ENCODE measurements around the gene C17orf67. TPM values are rescaled to one million over a fixed set of nuclear protein-coding genes. Genes with fewer than 3 reads are reported as not detected.

Gene C17orf67
- total and polyA plus RNA-seq, 2 of the 13 experiments (the other 11 are each of a cell fraction or from before 2014, with no cell fraction given) = 0.41 to 0.86 TPM

DNA sequence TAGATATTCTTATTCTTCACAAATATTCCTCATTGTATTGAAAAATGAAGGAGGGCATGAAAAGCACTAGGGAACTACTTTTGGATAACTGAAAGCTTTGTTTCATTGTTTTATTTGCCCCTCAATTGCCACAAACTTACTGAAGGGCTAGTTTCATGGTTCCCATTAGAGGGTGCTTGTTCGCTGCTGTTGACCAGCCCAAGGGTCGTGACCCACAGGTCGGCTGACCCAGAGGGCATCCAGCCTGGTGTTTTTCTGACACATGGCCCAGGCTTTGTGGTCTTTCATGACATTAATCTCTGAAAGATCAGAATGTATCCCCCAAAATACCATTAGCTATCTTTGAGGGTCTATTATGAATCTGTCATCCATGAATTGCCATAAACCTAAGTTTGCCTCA is 30.3 kb upstream of the C17orf67 start (continued):
- TF ChIP-seq, protein P1, sequence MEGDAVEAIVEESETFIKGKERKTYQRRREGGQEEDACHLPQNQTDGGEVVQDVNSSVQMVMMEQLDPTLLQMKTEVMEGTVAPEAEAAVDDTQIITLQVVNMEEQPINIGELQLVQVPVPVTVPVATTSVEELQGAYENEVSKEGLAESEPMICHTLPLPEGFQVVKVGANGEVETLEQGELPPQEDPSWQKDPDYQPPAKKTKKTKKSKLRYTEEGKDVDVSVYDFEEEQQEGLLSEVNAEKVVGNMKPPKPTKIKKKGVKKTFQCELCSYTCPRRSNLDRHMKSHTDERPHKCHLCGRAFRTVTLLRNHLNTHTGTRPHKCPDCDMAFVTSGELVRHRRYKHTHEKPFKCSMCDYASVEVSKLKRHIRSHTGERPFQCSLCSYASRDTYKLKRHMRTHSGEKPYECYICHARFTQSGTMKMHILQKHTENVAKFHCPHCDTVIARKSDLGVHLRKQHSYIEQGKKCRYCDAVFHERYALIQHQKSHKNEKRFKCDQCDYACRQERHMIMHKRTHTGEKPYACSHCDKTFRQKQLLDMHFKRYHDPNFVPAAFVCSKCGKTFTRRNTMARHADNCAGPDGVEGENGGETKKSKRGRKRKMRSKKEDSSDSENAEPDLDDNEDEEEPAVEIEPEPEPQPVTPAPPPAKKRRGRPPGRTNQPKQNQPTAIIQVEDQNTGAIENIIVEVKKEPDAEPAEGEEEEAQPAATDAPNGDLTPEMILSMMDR (CRISPR knock-in tag; IDR thresholded peaks at IDR 0.05) = peak; percentile 51
- TF ChIP-seq, protein P2, sequence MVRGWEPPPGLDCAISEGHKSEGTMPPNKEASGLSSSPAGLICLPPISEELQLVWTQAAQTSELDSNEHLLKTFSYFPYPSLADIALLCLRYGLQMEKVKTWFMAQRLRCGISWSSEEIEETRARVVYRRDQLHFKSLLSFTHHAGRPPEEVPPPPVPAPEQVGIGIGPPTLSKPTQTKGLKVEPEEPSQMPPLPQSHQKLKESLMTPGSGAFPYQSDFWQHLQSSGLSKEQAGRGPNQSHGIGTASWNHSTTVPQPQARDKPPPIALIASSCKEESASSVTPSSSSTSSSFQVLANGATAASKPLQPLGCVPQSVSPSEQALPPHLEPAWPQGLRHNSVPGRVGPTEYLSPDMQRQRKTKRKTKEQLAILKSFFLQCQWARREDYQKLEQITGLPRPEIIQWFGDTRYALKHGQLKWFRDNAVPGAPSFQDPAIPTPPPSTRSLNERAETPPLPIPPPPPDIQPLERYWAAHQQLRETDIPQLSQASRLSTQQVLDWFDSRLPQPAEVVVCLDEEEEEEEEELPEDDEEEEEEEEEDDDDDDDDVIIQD (CRISPR knock-in tag; IDR thresholded peaks at IDR 0.05; ENCODE audit: low read depth) = peak; percentile 76; the same call in 1 of the 2 replicates
- TF ChIP-seq HNF4A (CRISPR knock-in tag; IDR thresholded peaks at IDR 0.05) = peak; percentile 29; the same call in 1 of the 2 replicates
- 0 out of 2 replicates have a peak, but pooled peaks have one; percentile 3 for TF ChIP-seq STAG1 (CRISPR knock-in tag; IDR thresholded peaks at IDR 0.05)
- no peak for TF ChIP-seq MEIS1 (CRISPR knock-in tag; IDR thresholded peaks at IDR 0.05; ENCODE audit: borderline replicate concordance)
- TF ChIP-seq ZFP37 (CRISPR knock-in tag; IDR thresholded peaks at IDR 0.05; ENCODE audit: borderline replicate concordance) = no peak
- TF ChIP-seq ZNF160 (CRISPR knock-in tag; IDR thresholded peaks at IDR 0.05) = no peak
- TF ChIP-seq POLR2AphosphoS2 (IDR thresholded peaks at IDR 0.05; ENCODE audit: low read depth, low read length) = no peak

DNA sequence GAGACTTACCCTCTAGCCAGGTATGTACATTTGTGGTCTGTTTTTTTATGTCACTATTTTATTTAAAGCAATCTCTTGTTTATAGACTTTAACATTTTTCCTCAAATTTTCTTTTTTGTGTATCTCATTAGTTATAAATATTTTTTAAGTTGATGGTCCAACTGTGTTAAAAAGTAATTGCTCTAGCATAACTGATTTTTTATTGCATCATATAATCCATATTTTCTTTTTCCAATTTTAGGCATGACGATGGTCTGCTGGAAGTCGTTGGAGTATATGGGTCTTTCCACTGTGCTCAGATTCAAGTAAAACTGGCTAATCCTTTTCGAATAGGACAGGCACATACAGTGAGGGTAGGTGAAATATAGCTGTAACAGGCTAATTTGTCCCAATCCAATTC is 28.2 kb upstream of the C17orf67 start:
- H3K36me3 ChIP-seq (replicated peaks in 1 of 2; ENCODE audit: control insufficient read depth in 1 of 2, insufficient read depth in 2 of 2, low read length in 2 of 2) = no peaks in the 10 kb centered on the region; a peak in 2 of 5 replicates
- 59% methylated on average over 3 of the region's 3 CpGs for WGBS (ENCODE audit: low lambda C conversion rate)
- DNase-seq (ENCODE audit: low spot score) (no peak), FAIRE-seq (no peak), ATAC-seq (no peak)
- H3K9ac ChIP-seq (ENCODE audit: insufficient read depth, low read depth, low read length) = no peak overlapping the region
- TF ChIP-seq SRSF4 (IDR thresholded peaks at IDR 0.05; ENCODE audit: low read depth, low read length, poor library complexity, severe bottlenecking) (no peak), HES4 (CRISPR knock-in tag; IDR thresholded peaks at IDR 0.05; ENCODE audit: borderline replicate concordance) (no peak), HOXD1 (CRISPR knock-in tag; IDR thresholded peaks at IDR 0.05) (no peak), KDM3A (CRISPR knock-in tag; IDR thresholded peaks at IDR 0.05; ENCODE audit: low read depth) (no peak), CEBPB (IDR thresholded peaks at IDR 0.05; ENCODE audit: borderline replicate concordance, low read depth, low read length) (peak; percentile 18; the same call in 1 of the 2 replicates), ZNF776 (CRISPR knock-in tag; IDR thresholded peaks at IDR 0.05) (no peak), ATF7 (IDR thresholded peaks at IDR 0.05) (peak; percentile 50), ATF7 (CRISPR knock-in tag; IDR thresholded peaks at IDR 0.05) (no peak), ZBTB3 (CRISPR knock-in tag; IDR thresholded peaks at IDR 0.05; ENCODE audit: borderline replicate concordance, low read depth) (no peak)
- TF ChIP-seq, protein P3, sequence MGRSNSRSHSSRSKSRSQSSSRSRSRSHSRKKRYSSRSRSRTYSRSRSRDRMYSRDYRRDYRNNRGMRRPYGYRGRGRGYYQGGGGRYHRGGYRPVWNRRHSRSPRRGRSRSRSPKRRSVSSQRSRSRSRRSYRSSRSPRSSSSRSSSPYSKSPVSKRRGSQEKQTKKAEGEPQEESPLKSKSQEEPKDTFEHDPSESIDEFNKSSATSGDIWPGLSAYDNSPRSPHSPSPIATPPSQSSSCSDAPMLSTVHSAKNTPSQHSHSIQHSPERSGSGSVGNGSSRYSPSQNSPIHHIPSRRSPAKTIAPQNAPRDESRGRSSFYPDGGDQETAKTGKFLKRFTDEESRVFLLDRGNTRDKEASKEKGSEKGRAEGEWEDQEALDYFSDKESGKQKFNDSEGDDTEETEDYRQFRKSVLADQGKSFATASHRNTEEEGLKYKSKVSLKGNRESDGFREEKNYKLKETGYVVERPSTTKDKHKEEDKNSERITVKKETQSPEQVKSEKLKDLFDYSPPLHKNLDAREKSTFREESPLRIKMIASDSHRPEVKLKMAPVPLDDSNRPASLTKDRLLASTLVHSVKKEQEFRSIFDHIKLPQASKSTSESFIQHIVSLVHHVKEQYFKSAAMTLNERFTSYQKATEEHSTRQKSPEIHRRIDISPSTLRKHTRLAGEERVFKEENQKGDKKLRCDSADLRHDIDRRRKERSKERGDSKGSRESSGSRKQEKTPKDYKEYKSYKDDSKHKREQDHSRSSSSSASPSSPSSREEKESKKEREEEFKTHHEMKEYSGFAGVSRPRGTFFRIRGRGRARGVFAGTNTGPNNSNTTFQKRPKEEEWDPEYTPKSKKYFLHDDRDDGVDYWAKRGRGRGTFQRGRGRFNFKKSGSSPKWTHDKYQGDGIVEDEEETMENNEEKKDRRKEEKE (IDR thresholded peaks at IDR 0.05) = no peak
- BruUV-seq (replicated peaks) = no TSS peak
- no peak overlapping the region for H2AFZ ChIP-seq (ENCODE audit: low read length)
- ChIA-PET CTCF (ENCODE audit: low intra/inter-chr PET ratio, low total read pairs) (no interaction called here), POLR2A (no interaction called here)
- H3K9me3 ChIP-seq (ENCODE audit: low read length) = no peaks in the 10 kb centered on the region
- no peaks in the 10 kb centered on the region for H4K20me1 ChIP-seq (ENCODE audit: insufficient read depth, low read length)
- H3K27me3 ChIP-seq (ENCODE audit: control insufficient read depth in 1 of 2, insufficient read depth in 2 of 2, low read length in 2 of 2) = no peaks in the 10 kb centered on the region
- no peak overlapping the region for H3K4me2 ChIP-seq (ENCODE audit: low read depth, low read length)
- H3K4me1 ChIP-seq (ENCODE audit: insufficient read depth, low read length) = peaks cover 6% of the 10 kb centered on the region; the same call in 1 of the 2 replicates
- in situ Hi-C loops (cut with HindIII; ENCODE audit: extremely low pct_ligation_motif_present, low pct_unique_long_range_greater_than_20kb) (no loop called here), intact Hi-C loops (cut with micrococcal nuclease; ENCODE audit: unreplicated experiment) (no loop called here)
- no peak overlapping the region for H3K27ac ChIP-seq (ENCODE audit: extremely low read length, insufficient read depth, low read length)
- no peaks in the 10 kb centered on the region for H3K79me2 ChIP-seq (ENCODE audit: insufficient read depth, low read length)
- H3K4me3 ChIP-seq (replicated peaks in 1 of 3; ENCODE audit: insufficient read depth in 1 of 3, low read depth in 2 of 3, low read length in 3 of 3) = no peak overlapping the region
